Mucosa of rectum (tissue), 2 donors: Measurements from ENCODE around the gene WDFY3.
"Not testable (repeated sequence)": the region's sequence is repeated elsewhere in the genome, so short reads cannot be mapped to it uniquely, and the experiment has no call there.

Experiments used
- H3K27ac ChIP-seq, 2 donors: one replicate each; pipeline ENCODE4 v1.7.0; 2013; ENCODE audit warnings: inconsistent platforms in 2 of 2, low read depth in 2 of 2, low read length in 2 of 2
- H3K27me3 ChIP-seq, 2 donors: one replicate each; pipeline ENCODE4 v1.7.0; 2013; ENCODE audit warnings: low read length in 2 of 2; ENCODE audit not compliant: control insufficient read depth in 2 of 2, insufficient read depth in 2 of 2
- H3K36me3 ChIP-seq, 2 donors: one replicate each; pipeline ENCODE4 v1.7.0; 2013; ENCODE audit warnings: low read length in 2 of 2; ENCODE audit not compliant: control insufficient read depth in 2 of 2, insufficient read depth in 2 of 2
- H3K4me1 ChIP-seq, 2 donors: one replicate each; pipeline ENCODE4 v1.7.0; 2013; ENCODE audit warnings: low read length in 2 of 2, mild to moderate bottlenecking in 1 of 2; ENCODE audit not compliant: control insufficient read depth in 2 of 2, insufficient read depth in 2 of 2
- H3K4me3 ChIP-seq, 2 donors: one replicate each; pipeline ENCODE4 v1.7.0; 2013; ENCODE audit warnings: low read length in 2 of 2
- H3K9ac ChIP-seq, 2 donors: one replicate each; pipeline ENCODE4 v1.7.0; 2013; ENCODE audit warnings: low read length in 2 of 2, low read depth in 1 of 2, mild to moderate bottlenecking in 1 of 2
- H3K9me3 ChIP-seq, 2 donors: one replicate each; pipeline ENCODE4 v1.7.0; 2013; ENCODE audit warnings: low read length in 2 of 2; ENCODE audit not compliant: control insufficient read depth in 2 of 2
- donor health status: healthy.
- donor health status: Normal muscosa, but diverticular disease.

The WDFY3 gene

DNA sequence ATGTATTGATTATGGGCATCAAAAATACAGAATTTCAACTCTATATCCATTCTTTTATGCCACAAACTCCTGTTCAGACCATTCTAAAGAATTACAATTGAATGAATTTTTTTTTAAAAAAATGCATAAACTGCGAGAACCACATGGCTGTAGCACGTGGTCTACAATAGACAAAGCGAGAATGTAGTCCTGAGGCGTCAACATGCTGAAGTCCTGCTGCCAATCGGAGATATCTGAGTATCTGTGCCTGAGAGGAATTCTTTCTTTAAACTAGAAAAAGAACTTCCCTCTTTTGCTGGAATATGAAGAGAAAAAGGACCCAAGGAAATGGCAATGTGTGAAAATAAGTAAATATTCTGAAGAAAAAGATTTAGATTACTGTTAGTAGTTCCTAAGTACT, 277.9 kb downstream of the WDFY3 start:
- H3K4me3 ChIP-seq: no peak overlapping the region
- H3K27ac ChIP-seq: no peak overlapping the region
- H3K27me3 ChIP-seq: no peaks in the 10 kb centered on the region
- H3K9me3 ChIP-seq: no peaks in the 10 kb centered on the region
- no peak overlapping the region for H3K9ac ChIP-seq
- peaks cover 0 to under 1% of the 10 kb centered on the region in 2 donors for H3K4me1 ChIP-seq
- H3K36me3 ChIP-seq: peaks cover 27 to 30% of the 10 kb centered on the region in 2 donors

DNA sequence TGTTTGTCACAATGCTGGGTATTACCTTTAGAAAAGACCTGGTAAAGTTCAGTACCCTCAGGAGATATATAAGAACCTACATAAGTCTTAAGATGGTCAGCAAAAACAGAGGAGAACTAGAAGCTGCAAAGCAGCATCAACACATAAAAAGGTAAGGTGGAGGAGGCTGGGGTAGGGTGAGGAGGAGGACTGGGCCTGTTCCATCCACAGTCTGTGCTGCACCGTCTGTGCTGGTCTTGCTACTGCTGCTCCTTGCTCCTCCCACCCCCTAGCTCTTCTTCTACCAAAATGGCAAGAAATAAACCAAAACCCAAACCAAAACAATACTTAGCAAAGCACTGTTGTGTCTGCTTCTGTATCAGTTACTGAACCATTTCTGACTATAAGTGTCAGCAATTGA, 281.4 kb downstream of the WDFY3 start:
- peaks cover 24% of the 10 kb centered on the region in 2 donors for H3K36me3 ChIP-seq
- H3K9me3 ChIP-seq: no peaks in the 10 kb centered on the region
- peaks cover 6 to 17% of the 10 kb centered on the region in 2 donors for H3K4me1 ChIP-seq
- no peak overlapping the region for H3K4me3 ChIP-seq
- no peak overlapping the region for H3K9ac ChIP-seq
- no peaks in the 10 kb centered on the region for H3K27me3 ChIP-seq
- no peak overlapping the region for H3K27ac ChIP-seq

- H3K27me3 ChIP-seq: no peaks in the 10 kb centered on the region
- no peaks in the 10 kb centered on the region for H3K9me3 ChIP-seq
- H3K4me1 ChIP-seq: peaks cover 6 to 17% of the 10 kb centered on the region in 2 donors
- no peak overlapping the region for H3K9ac ChIP-seq
- H3K36me3 ChIP-seq: peaks cover 24 to 26% of the 10 kb centered on the region in 2 donors
- no peak overlapping the region for H3K27ac ChIP-seq
- no peak overlapping the region for H3K4me3 ChIP-seq
Measured at GRCh38 chr4:84684361-84684760, 282.1 kb downstream of the WDFY3 start.

DNA sequence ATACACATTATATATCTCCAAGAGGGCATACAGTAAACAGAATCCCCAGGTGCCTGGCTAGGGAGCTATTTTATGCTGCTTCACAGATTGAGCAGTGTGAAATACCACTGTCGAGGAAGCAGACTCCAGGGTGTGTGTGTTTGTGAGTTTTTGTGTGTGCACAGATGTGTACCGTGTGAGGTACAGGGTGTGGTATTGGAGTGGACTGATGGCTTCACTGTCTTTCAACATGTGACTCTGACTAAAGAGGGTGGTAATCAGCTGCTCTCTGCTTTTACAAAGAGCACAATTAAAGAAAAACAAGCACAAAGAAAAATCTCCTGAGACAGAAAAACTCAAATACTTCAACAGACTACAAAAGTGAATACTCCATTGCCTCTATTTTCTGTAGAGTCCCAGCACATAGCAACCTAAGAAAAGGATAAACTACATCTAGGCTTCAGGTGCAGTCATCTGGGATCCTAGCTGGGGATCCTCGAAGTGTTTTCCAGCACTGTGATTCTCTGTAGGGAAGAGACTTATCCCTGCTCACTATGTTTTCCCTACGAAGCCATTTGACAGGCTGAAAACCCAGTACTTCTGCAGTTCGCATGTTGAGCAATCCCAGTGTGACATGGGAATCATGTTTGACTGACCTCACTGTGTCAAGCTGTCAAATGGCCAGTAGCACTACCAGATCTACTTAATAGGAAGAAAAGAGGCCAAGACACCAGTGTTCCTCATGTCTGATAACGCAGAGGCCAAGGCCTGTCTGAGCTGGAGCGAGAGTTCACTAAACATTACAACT, 283.2 kb downstream of the WDFY3 start:
- no peak overlapping the region for H3K27ac ChIP-seq
- H3K9ac ChIP-seq: no peak overlapping the region

GRCh38 chr4:84682661-84683060, 283.8 kb downstream of the WDFY3 start:
- H3K36me3 ChIP-seq: peaks cover 28 to 30% of the 10 kb centered on the region in 2 donors
- not testable (repeated sequence) for H3K27ac ChIP-seq, H3K9me3 ChIP-seq, H3K27me3 ChIP-seq, H3K4me3 ChIP-seq, H3K9ac ChIP-seq
- peaks cover 6 to 17% of the 10 kb centered on the region in 2 donors for H3K4me1 ChIP-seq

More for the DNA sequence above, 283.2 kb downstream of the WDFY3 start:
- Histone ChIP-seq H3K27me3 (no peaks in the 10 kb centered on the region), H3K4me3 (no peak overlapping the region), H3K9me3 (no peaks in the 10 kb centered on the region), H3K36me3 (peaks cover 29 to 32% of the 10 kb centered on the region in 2 donors), H3K4me1 (peaks cover 6 to 17% of the 10 kb centered on the region in 2 donors)

GRCh38 chr4:84681486-84682274, 284.8 kb downstream of the WDFY3 start:
- Histone ChIP-seq H3K4me1 (peaks cover 6 to 17% of the 10 kb centered on the region in 2 donors), H3K27ac (peak overlapping the region; percentile 52 to 67), H3K4me3 (peak overlapping the region in 1 of 2 donors; percentile 13), H3K9ac (no peak overlapping the region), H3K9me3 (no peaks in the 10 kb centered on the region), H3K27me3 (no peaks in the 10 kb centered on the region), H3K36me3 (peaks cover 31 to 36% of the 10 kb centered on the region in 2 donors)

DNA sequence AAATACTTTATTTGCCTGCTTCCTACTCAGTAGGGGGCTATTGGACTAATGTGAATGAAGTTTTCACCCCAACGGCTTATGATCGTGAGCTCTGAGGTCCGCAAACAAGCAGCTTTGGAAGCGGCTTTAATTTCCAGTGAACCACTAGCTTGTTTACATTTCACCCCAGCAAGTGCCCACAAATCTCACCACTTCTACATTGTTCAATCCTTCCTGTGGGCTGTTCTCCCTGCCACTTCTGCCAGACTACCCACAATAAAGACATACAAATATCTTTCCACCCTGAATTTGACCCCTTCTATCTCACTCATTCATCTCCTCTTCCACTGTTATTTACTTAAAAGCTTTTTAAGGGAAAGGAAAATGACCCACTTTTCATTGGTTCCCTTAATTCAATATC, 285.5 kb downstream of the WDFY3 start:
- Histone ChIP-seq H3K4me3 (no peak overlapping the region), H3K4me1 (peaks cover 6 to 17% of the 10 kb centered on the region in 2 donors), H3K9ac (no peak overlapping the region), H3K27me3 (no peaks in the 10 kb centered on the region), H3K9me3 (no peaks in the 10 kb centered on the region), H3K36me3 (peaks cover 30 to 32% of the 10 kb centered on the region in 2 donors), H3K27ac (no peak overlapping the region)

DNA sequence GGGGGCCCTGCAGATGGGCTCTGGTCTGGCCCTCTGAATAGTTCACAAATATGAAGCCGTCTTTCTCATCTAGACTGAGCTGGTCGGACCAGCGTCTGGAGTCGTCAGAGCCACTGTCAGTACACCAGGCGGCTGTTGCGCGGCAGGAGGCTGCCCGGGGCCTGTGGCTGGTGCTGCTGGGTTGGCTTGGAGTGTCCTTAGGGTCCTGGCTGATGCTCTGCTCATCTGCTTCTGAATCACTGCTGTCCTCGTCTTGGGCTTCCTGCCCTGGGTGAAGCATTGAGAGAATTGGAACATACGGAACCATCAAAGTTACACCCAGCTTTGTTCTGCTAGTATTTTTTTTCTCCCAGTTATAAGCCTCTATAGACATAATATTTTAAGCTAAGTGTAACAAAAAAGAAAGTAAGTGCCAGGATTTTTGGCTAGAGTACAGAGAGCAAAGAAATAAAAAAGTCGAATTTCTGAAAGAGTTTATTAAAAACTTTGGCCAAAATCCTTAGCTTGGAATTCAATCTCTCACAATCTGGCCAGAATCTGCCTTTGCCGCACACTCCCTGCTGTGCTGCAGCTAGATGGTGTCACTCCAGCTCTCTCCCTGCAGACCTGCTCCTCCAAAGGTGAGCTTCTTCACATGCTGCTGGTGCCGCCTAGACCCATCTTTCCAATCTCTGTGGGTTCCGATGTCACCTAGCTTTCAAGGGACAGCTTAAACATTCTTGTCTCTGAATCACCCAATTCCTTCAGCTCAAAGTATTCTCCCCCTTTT, 287.3 kb downstream of the WDFY3 start:
- Histone ChIP-seq H3K9ac (no peak overlapping the region), H3K27me3 (no peaks in the 10 kb centered on the region), H3K4me3 (no peak overlapping the region), H3K27ac (no peak overlapping the region), H3K9me3 (no peaks in the 10 kb centered on the region), H3K36me3 (peaks cover 33% of the 10 kb centered on the region in 2 donors), H3K4me1 (peaks cover 6 to 17% of the 10 kb centered on the region in 2 donors)

GRCh38 chr4:84677995-84678394, 288.5 kb downstream of the WDFY3 start:
- Histone ChIP-seq H3K9me3 (no peaks in the 10 kb centered on the region), H3K36me3 (peaks cover 24 to 26% of the 10 kb centered on the region in 2 donors), H3K4me1 (peaks cover 6 to 11% of the 10 kb centered on the region in 2 donors), H3K27ac (no peak overlapping the region), H3K4me3 (no peak overlapping the region), H3K27me3 (no peaks in the 10 kb centered on the region), H3K9ac (no peak overlapping the region)
